HUES6 (cell line): ENCODE measurements around the gene SUPT3H.

Experiments
- H3K27ac ChIP-seq: 2 replicates; pipeline ENCODE4 v1.7.0; 2013; ENCODE audit warnings: low read depth, mild to moderate bottlenecking, low read length, inconsistent platforms
- H3K27me3 ChIP-seq: 2 replicates; pipeline ENCODE4 v1.6.1; 2013; ENCODE audit warnings: low read length; ENCODE audit not compliant: control insufficient read depth, insufficient read depth
- H3K36me3 ChIP-seq: 2 replicates; pipeline ENCODE4 v1.6.1; 2013; ENCODE audit warnings: low read length; ENCODE audit not compliant: control insufficient read depth, insufficient read depth
- H3K4me1 ChIP-seq: 2 replicates; pipeline ENCODE4 v1.6.1; 2013; ENCODE audit warnings: low read length; ENCODE audit not compliant: control insufficient read depth, insufficient read depth
- H3K4me3 ChIP-seq: 2 replicates; pipeline ENCODE4 v1.5.1; 2013; ENCODE audit warnings: low read depth, low read length
- H3K9ac ChIP-seq: one replicate; pipeline ENCODE4 v1.6.1; 2013; ENCODE audit warnings: mild to moderate bottlenecking, low read length
- H3K9me3 ChIP-seq: 2 replicates; pipeline ENCODE4 v1.6.1; 2013; ENCODE audit warnings: low read depth, low read length; ENCODE audit not compliant: control insufficient read depth, insufficient read depth

Gene SUPT3H

GRCh38 chr6:45032426-45032825 lies 345.3 kb downstream of the SUPT3H start:
- no peak overlapping the region for H3K4me3 ChIP-seq
- H3K27me3 ChIP-seq, result no peaks in the 10 kb centered on the region
- H3K36me3 ChIP-seq, result no peaks in the 10 kb centered on the region
- no peak overlapping the region for H3K9ac ChIP-seq
- H3K27ac ChIP-seq, result no peak overlapping the region
- H3K9me3 ChIP-seq, result peaks cover 4% of the 10 kb centered on the region; the same call in 1 of the 2 replicates
- no peaks in the 10 kb centered on the region for H3K4me1 ChIP-seq

GRCh38 chr6:45031601-45032000 lies 346.1 kb downstream of the SUPT3H start:
- no peaks in the 10 kb centered on the region for H3K36me3 ChIP-seq
- no peaks in the 10 kb centered on the region for H3K27me3 ChIP-seq
- H3K4me3 ChIP-seq, result no peak overlapping the region
- H3K4me1 ChIP-seq, result no peaks in the 10 kb centered on the region
- H3K9ac ChIP-seq, result no peak overlapping the region
- H3K27ac ChIP-seq, result no peak overlapping the region
- peaks cover 10% of the 10 kb centered on the region; the same call in 1 of the 2 replicates for H3K9me3 ChIP-seq

GRCh38 chr6:45027126-45027525 lies 350.6 kb downstream of the SUPT3H start:
- Histone ChIP-seq H3K4me1 (no peaks in the 10 kb centered on the region), H3K9me3 (peaks cover 12% of the 10 kb centered on the region; the same call in 1 of the 2 replicates), H3K27ac (no peak overlapping the region), H3K9ac (no peak overlapping the region), H3K4me3 (no peak overlapping the region), H3K36me3 (no peaks in the 10 kb centered on the region), H3K27me3 (no peaks in the 10 kb centered on the region)

- H3K4me1 ChIP-seq, result no peaks in the 10 kb centered on the region
- H3K36me3 ChIP-seq, result no peaks in the 10 kb centered on the region
- no peak overlapping the region for H3K27ac ChIP-seq
- H3K27me3 ChIP-seq, result no peaks in the 10 kb centered on the region
- peaks cover 12% of the 10 kb centered on the region; the same call in 1 of the 2 replicates for H3K9me3 ChIP-seq
- no peak overlapping the region for H3K4me3 ChIP-seq
- H3K9ac ChIP-seq, result no peak overlapping the region
Measured at GRCh38 chr6:45026003-45026516, 351.7 kb downstream of the SUPT3H start.

- Histone ChIP-seq H3K4me3 (no peak overlapping the region), H3K27ac (no peak overlapping the region), H3K9ac (no peak overlapping the region), H3K4me1 (no peaks in the 10 kb centered on the region), H3K36me3 (no peaks in the 10 kb centered on the region), H3K27me3 (no peaks in the 10 kb centered on the region), H3K9me3 (peaks cover 12% of the 10 kb centered on the region; the same call in 1 of the 2 replicates)
Measured at GRCh38 chr6:45024610-45025009, 353.1 kb downstream of the SUPT3H start.

- Histone ChIP-seq H3K27ac (no peak overlapping the region), H3K4me1 (no peaks in the 10 kb centered on the region), H3K9ac (no peak overlapping the region), H3K4me3 (no peak overlapping the region), H3K9me3 (0 out of 2 replicates have a peak, but pooled peaks cover 3% of the 10 kb centered on the region), H3K36me3 (no peaks in the 10 kb centered on the region), H3K27me3 (no peaks in the 10 kb centered on the region)
Measured at GRCh38 chr6:45021676-45022075, 356.1 kb downstream of the SUPT3H start.

- Histone ChIP-seq H3K4me3 (no peak overlapping the region), H3K27ac (no peak overlapping the region), H3K4me1 (peaks cover 5% of the 10 kb centered on the region; the same call in 1 of the 2 replicates), H3K9me3 (no peaks in the 10 kb centered on the region), H3K27me3 (no peaks in the 10 kb centered on the region), H3K9ac (no peak overlapping the region), H3K36me3 (peaks cover 12% of the 10 kb centered on the region)
Measured at GRCh38 chr6:45012687-45013086, 365.0 kb downstream of the SUPT3H start.

- peaks cover 5% of the 10 kb centered on the region; the same call in 1 of the 2 replicates for H3K4me1 ChIP-seq
- H3K36me3 ChIP-seq, result peaks cover 12% of the 10 kb centered on the region
- no peak overlapping the region for H3K9ac ChIP-seq
- H3K9me3 ChIP-seq, result no peaks in the 10 kb centered on the region; the same call in 1 of the 2 replicates
- no peak overlapping the region for H3K27ac ChIP-seq
- no peak overlapping the region for H3K4me3 ChIP-seq
- H3K27me3 ChIP-seq, result no peaks in the 10 kb centered on the region
Measured at GRCh38 chr6:45009576-45009975, 368.2 kb downstream of the SUPT3H start.

GRCh38 chr6:45006893-45007292 lies 370.8 kb downstream of the SUPT3H start:
- Histone ChIP-seq H3K9me3 (no peaks in the 10 kb centered on the region; the same call in 1 of the 2 replicates), H3K4me1 (no peaks in the 10 kb centered on the region), H3K9ac (no peak overlapping the region), H3K27ac (no peak overlapping the region), H3K4me3 (no peak overlapping the region), H3K36me3 (peaks cover 3% of the 10 kb centered on the region; the same call in 1 of the 2 replicates), H3K27me3 (no peaks in the 10 kb centered on the region)

GRCh38 chr6:45003961-45004360 lies 373.8 kb downstream of the SUPT3H start:
- Histone ChIP-seq H3K27ac (no peak overlapping the region), H3K4me3 (no peak overlapping the region), H3K9me3 (no peaks in the 10 kb centered on the region; the same call in 1 of the 2 replicates), H3K4me1 (no peaks in the 10 kb centered on the region), H3K9ac (no peak overlapping the region), H3K27me3 (no peaks in the 10 kb centered on the region), H3K36me3 (no peaks in the 10 kb centered on the region)

- no peak overlapping the region for H3K9ac ChIP-seq
- no peaks in the 10 kb centered on the region; the same call in 1 of the 2 replicates for H3K9me3 ChIP-seq
- H3K36me3 ChIP-seq, result no peaks in the 10 kb centered on the region
- no peaks in the 10 kb centered on the region for H3K27me3 ChIP-seq
- H3K27ac ChIP-seq, result no peak overlapping the region
- no peaks in the 10 kb centered on the region for H3K4me1 ChIP-seq
- H3K4me3 ChIP-seq, result no peak overlapping the region
Measured at GRCh38 chr6:45003387-45003786, 374.3 kb downstream of the SUPT3H start.
